ENCODE data around the gene UNCX. TPM values are rescaled to one million over a fixed set of nuclear protein-coding genes. Genes with fewer than 3 reads are reported as not detected.

UNCX gene
- total and polyA plus RNA-seq, 2 experiments from 2014 or later = not detected

DNA sequence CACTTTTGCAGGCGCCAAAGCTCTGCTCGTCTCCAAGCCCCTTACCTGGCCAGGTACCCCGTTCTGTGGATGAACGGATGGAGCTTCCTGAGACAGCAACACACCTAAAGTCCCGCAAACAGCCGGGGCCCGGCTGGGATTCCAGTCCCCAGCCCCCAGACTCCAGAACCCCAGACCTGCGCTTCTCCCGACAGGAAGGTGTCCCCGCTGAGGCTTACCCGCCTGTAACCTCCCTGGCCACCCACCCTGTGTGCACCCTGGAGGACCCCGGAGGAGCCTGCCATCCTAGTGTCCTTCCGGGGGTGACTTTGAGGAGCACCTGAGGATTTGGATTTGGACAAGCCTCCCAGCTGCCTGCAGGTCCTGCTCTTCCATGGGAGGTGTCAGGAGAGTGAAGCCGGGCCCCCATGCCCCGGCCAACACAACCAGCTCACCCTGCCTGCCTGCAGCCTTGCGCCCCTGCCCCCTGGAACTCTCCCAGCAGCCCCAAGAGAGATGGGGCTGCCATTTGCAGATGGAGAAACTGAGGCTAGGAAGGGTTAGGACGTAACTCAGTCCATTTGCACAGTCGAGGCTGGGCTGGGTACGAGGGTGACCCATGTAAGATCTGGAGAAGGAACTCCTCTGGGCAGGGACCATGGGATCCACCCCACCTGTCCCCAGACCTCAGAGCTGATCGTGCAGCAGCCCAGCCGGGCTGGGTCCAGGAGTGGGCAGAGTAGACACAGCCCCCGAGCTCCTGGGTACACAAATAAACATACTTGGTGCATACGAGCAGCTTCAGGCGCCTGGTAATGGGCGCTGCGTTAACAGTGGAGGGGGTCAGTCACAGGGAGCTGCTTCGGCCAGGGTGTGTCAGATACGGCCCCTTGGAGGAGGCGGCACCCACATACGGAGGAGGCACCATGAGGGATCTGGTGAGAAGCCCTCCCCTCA is 31.9 kb downstream of the UNCX start:
- H3K27ac Mint-ChIP-seq = no peak overlapping the region
- DNase-seq (ENCODE audit: low spot score) (no peak), ATAC-seq (no peak)
- Histone ChIP-seq H2AFZ (no peak overlapping the region), H3K4me2 (no peak overlapping the region), H3K79me2 (replicated peaks; ENCODE audit: insufficient read depth) (no peaks in the 10 kb centered on the region), H3K27me3 (ENCODE audit: insufficient read depth) (no peaks in the 10 kb centered on the region), H3K4me3 (no peak overlapping the region), H3K9me2 (ENCODE audit: insufficient read depth) (no peaks in the 10 kb centered on the region), H4K20me1 (replicated peaks; ENCODE audit: insufficient read depth) (no peaks in the 10 kb centered on the region), H3F3A (replicated peaks; ENCODE audit: low read depth) (no peaks in the 10 kb centered on the region), H3K36me3 (ENCODE audit: insufficient read depth) (no peaks in the 10 kb centered on the region), H3K4me1 (ENCODE audit: insufficient read depth) (no peaks in the 10 kb centered on the region), H3K27ac (ENCODE audit: low read depth) (no peak overlapping the region)
- no peaks in the 10 kb centered on the region for H3K9me3 Mint-ChIP-seq
- H3K4me3 Mint-ChIP-seq = no peak overlapping the region
- TF ChIP-seq EZH2 (IDR thresholded peaks at IDR 0.05; ENCODE audit: low read depth, unreplicated experiment) = no peak
- TF ChIP-seq NANOG (IDR thresholded peaks at IDR 0.05; ENCODE audit: borderline replicate concordance) = no peak
- no peak for TF ChIP-seq ZNF331 (CRISPR knock-in tag; IDR thresholded peaks at IDR 0.05; ENCODE audit: low read depth)
- TF ChIP-seq, protein P1, sequence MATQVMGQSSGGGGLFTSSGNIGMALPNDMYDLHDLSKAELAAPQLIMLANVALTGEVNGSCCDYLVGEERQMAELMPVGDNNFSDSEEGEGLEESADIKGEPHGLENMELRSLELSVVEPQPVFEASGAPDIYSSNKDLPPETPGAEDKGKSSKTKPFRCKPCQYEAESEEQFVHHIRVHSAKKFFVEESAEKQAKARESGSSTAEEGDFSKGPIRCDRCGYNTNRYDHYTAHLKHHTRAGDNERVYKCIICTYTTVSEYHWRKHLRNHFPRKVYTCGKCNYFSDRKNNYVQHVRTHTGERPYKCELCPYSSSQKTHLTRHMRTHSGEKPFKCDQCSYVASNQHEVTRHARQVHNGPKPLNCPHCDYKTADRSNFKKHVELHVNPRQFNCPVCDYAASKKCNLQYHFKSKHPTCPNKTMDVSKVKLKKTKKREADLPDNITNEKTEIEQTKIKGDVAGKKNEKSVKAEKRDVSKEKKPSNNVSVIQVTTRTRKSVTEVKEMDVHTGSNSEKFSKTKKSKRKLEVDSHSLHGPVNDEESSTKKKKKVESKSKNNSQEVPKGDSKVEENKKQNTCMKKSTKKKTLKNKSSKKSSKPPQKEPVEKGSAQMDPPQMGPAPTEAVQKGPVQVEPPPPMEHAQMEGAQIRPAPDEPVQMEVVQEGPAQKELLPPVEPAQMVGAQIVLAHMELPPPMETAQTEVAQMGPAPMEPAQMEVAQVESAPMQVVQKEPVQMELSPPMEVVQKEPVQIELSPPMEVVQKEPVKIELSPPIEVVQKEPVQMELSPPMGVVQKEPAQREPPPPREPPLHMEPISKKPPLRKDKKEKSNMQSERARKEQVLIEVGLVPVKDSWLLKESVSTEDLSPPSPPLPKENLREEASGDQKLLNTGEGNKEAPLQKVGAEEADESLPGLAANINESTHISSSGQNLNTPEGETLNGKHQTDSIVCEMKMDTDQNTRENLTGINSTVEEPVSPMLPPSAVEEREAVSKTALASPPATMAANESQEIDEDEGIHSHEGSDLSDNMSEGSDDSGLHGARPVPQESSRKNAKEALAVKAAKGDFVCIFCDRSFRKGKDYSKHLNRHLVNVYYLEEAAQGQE (IDR thresholded peaks at IDR 0.05; ENCODE audit: unreplicated experiment) = no peak
- TF ChIP-seq POLR2AphosphoS5 (IDR thresholded peaks at IDR 0.05; ENCODE audit: low read depth) = no peak
- TF ChIP-seq, protein P2, sequence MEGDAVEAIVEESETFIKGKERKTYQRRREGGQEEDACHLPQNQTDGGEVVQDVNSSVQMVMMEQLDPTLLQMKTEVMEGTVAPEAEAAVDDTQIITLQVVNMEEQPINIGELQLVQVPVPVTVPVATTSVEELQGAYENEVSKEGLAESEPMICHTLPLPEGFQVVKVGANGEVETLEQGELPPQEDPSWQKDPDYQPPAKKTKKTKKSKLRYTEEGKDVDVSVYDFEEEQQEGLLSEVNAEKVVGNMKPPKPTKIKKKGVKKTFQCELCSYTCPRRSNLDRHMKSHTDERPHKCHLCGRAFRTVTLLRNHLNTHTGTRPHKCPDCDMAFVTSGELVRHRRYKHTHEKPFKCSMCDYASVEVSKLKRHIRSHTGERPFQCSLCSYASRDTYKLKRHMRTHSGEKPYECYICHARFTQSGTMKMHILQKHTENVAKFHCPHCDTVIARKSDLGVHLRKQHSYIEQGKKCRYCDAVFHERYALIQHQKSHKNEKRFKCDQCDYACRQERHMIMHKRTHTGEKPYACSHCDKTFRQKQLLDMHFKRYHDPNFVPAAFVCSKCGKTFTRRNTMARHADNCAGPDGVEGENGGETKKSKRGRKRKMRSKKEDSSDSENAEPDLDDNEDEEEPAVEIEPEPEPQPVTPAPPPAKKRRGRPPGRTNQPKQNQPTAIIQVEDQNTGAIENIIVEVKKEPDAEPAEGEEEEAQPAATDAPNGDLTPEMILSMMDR (conservative IDR thresholded peaks at IDR 0.05; ENCODE audit: low read depth in 2 of 2) = no peak
- TF ChIP-seq JUNB (IDR thresholded peaks at IDR 0.05; ENCODE audit: unreplicated experiment) = no peak
- TF ChIP-seq, protein P3, sequence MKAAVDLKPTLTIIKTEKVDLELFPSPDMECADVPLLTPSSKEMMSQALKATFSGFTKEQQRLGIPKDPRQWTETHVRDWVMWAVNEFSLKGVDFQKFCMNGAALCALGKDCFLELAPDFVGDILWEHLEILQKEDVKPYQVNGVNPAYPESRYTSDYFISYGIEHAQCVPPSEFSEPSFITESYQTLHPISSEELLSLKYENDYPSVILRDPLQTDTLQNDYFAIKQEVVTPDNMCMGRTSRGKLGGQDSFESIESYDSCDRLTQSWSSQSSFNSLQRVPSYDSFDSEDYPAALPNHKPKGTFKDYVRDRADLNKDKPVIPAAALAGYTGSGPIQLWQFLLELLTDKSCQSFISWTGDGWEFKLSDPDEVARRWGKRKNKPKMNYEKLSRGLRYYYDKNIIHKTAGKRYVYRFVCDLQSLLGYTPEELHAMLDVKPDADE (IDR thresholded peaks at IDR 0.05) = no peak
- no peak for TF ChIP-seq EZH2phosphoT487 (IDR thresholded peaks at IDR 0.05; ENCODE audit: unreplicated experiment)
- TF ChIP-seq, protein P4, sequence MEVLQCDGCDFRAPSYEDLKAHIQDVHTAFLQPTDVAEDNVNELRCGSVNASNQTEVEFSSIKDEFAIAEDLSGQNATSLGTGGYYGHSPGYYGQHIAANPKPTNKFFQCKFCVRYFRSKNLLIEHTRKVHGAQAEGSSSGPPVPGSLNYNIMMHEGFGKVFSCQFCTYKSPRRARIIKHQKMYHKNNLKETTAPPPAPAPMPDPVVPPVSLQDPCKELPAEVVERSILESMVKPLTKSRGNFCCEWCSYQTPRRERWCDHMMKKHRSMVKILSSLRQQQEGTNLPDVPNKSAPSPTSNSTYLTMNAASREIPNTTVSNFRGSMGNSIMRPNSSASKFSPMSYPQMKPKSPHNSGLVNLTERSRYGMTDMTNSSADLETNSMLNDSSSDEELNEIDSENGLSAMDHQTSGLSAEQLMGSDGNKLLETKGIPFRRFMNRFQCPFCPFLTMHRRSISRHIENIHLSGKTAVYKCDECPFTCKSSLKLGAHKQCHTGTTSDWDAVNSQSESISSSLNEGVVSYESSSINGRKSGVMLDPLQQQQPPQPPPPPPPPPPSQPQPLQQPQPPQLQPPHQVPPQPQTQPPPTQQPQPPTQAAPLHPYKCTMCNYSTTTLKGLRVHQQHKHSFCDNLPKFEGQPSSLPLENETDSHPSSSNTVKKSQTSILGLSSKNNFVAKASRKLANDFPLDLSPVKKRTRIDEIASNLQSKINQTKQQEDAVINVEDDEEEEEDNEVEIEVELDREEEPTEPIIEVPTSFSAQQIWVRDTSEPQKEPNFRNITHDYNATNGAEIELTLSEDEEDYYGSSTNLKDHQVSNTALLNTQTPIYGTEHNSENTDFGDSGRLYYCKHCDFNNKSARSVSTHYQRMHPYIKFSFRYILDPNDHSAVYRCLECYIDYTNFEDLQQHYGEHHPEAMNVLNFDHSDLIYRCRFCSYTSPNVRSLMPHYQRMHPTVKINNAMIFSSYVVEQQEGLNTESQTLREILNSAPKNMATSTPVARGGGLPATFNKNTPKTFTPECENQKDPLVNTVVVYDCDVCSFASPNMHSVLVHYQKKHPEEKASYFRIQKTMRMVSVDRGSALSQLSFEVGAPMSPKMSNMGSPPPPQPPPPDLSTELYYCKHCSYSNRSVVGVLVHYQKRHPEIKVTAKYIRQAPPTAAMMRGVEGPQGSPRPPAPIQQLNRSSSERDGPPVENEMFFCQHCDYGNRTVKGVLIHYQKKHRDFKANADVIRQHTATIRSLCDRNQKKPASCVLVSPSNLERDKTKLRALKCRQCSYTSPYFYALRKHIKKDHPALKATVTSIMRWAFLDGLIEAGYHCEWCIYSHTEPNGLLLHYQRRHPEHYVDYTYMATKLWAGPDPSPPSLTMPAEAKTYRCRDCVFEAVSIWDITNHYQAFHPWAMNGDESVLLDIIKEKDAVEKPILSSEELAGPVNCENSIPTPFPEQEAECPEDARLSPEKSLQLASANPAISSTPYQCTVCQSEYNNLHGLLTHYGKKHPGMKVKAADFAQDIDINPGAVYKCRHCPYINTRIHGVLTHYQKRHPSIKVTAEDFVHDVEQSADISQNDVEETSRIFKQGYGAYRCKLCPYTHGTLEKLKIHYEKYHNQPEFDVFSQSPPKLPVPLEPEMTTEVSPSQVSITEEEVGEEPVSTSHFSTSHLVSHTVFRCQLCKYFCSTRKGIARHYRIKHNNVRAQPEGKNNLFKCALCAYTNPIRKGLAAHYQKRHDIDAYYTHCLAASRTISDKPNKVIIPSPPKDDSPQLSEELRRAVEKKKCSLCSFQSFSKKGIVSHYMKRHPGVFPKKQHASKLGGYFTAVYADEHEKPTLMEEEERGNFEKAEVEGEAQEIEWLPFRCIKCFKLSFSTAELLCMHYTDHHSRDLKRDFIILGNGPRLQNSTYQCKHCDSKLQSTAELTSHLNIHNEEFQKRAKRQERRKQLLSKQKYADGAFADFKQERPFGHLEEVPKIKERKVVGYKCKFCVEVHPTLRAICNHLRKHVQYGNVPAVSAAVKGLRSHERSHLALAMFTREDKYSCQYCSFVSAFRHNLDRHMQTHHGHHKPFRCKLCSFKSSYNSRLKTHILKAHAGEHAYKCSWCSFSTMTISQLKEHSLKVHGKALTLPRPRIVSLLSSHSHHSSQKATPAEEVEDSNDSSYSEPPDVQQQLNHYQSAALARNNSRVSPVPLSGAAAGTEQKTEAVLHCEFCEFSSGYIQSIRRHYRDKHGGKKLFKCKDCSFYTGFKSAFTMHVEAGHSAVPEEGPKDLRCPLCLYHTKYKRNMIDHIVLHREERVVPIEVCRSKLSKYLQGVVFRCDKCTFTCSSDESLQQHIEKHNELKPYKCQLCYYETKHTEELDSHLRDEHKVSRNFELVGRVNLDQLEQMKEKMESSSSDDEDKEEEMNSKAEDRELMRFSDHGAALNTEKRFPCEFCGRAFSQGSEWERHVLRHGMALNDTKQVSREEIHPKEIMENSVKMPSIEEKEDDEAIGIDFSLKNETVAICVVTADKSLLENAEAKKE (CRISPR knock-in tag; IDR thresholded peaks at IDR 0.05) = no peak
- no peak for TF ChIP-seq ZNF114 (CRISPR knock-in tag; IDR thresholded peaks at IDR 0.05)
- TF ChIP-seq CREB1 (CRISPR knock-in tag; IDR thresholded peaks at IDR 0.05; ENCODE audit: low read depth) = no peak
- no peak for TF ChIP-seq STAT1 (IDR thresholded peaks at IDR 0.05; ENCODE audit: unreplicated experiment)
- H3K36me3 Mint-ChIP-seq (ENCODE audit: low read depth) = no peaks in the 10 kb centered on the region; the same call in 2 of the 3 replicates
- peaks cover 11% of the 10 kb centered on the region for H3K27me3 Mint-ChIP-seq (ENCODE audit: insufficient read depth, low read depth, poor library complexity)
- no peaks in the 10 kb centered on the region; the same call in 2 of the 3 replicates for H3K4me1 Mint-ChIP-seq
